ENCODE measurements around the gene POGZ.
A peak's percentile ranks its signal among the peaks of the same experiment; 100 is the strongest.
"Not testable (repeated sequence)": the region's sequence is repeated elsewhere in the genome, so short reads cannot be mapped to it uniquely, and the experiment has no call there.

POGZ gene

DNA sequence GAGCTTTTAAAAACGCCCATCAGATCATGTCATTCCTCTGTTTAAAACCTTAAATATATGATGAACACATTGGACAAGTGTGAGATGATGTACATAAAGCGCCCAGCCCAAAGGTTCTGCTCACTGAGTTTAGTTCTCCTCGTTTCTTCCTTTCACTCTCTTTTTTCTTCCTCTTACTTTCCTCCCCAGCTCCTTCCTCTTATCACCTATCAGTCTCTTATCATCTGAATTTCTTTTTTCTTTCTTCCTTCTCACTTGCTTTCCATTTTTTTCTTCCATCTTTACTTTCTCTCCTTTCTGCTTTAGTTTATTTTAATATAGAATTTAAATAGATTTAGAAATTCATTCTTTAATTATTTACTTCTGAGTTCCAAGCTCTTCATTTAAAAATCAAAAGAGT, 17.8 kb upstream of the POGZ start:
- DNase-seq, result no peak

DNA sequence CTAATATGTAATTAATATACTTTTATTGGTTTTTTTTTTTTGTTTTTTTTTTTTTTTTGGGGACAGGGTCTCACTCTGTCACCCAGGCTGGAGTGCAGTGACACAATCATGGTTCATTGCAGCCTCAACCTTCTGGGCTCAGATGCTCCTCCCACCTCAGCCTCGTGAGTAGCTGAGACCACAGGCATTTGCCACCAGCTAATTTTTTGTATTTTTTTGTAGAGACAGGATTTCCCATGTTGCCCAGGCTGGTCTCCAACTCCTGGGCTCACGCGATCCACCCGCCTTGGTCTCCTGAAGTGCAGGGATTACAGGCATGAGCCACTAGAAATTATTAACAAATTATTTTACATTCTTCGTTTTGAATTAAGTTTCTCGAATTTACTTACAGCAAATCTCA, 16.8 kb upstream of the POGZ start:
- DNase-seq, result no peak

DNA sequence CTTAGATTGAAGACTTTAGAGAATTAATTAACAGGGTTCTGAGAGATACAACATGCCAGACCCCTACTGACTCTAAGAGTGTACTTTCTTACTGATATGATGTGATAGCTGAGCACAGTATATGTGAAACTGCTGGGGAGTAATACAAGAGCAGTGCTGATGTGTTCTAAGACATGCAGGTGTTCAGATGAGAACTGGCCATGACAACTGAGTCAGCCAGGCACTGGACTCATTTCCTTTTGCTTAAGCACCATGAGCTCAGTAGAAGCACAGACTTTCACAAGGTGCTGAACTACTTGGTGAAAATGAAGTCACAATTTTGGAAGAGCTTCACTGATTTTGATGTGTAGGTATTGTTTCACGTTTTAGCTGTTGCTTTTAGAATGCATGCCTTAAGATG, 15.9 kb upstream of the POGZ start:
- DNase-seq, result no peak

DNA sequence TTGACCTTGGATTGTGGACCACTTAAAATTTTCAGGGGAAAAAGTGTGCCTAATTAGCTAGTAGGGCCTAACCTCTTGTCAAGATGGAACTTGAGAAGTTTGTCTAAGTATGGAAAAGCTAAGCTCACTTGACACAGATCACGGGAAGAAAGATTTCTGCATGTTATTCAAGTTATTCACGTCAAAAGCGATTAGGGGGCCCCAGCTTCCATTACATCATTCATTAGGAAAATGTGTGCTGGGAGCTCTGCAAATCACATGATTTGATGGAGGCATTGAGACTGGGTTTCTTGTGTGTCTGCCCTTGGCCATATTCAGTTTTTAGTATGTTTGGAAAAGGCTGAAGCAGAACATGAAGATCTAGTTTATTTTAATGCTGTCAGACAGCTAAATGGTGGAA, 15.5 kb upstream of the POGZ start:
- no peak for DNase-seq

DNA sequence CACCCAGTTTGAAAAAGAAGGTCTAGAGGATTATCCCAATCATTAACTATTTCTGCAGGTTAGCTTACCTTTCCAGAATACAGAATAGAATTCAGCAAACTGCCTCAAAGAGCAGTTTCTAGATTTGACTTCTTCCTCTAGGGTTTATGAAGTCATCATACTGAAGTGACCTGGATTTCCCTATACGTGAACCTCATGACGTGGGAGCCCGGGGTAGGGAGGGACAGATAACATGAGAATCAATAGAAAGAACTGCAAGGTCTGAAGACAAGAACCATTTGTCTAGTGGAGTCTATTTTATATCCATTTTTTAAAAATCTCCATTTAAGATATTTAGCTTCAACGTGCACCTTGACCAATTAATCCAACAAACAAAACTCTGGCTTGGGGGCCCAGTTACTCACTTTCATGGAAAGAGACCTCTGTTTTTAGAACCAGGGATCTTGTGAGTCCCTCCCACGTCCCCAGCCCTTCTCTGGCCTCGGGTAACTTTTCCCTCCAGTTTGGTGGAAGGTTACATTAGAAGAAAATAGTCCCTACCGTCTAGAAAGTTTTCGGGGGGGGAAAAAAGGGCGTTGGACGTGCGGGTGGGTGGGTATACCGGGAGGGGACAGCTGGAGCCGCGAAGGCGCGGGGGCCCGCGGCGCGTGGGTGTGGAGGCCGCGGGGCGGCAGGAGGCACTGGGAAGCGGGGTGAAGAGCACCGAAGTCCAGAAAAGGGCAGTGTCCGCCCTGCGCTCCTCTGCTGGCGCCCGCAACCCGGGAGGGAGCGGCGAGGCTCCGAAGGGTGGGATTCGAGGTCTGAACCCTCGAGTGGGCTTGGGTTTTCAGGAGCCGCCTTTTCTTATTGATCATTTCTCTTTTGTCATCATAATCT, 13.8 kb upstream of the POGZ start:
- DNase-seq, result no peak

DNA sequence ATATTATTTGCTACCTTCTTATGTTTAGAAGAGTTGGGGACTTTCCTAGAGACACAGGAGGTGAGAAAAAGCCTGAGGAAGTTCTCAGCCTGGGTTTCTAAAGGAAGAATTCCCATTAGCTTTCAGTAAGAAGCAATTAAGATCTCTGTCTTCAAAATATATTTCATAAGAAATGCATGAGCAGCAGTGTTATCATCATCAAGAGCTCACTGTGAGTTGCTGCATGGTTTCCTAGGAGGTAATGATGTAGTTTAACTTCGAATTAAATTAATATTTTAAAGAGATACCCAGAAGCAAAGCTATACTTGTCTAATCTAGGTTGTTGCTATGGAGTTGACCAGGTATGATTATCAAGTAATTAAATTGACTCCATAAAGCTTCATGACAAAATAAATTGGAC, 5.7 kb upstream of the POGZ start:
- DNase-seq, result no peak

DNA sequence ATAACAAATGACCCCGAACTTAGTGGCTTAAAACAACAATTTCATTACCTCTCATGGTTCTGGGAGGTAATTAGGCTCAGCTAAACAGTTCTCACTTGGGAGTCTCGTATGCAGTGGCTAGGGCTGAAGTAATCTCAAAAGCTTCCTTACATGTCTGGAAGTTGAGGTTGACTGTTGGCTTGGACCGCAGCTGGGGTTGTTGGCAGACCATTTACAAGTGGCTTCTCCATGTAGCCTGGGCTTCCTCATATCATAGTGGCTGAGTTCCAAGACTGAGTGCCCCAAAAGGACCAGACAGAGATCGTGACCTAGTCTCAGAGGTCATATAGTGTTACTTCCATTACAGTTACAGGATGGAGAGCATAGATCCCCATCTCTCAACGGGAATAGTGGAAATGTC, 2.4 kb upstream of the POGZ start:
- DNase-seq, result peak in 1 of 2 experiments; percentile 32

DNA sequence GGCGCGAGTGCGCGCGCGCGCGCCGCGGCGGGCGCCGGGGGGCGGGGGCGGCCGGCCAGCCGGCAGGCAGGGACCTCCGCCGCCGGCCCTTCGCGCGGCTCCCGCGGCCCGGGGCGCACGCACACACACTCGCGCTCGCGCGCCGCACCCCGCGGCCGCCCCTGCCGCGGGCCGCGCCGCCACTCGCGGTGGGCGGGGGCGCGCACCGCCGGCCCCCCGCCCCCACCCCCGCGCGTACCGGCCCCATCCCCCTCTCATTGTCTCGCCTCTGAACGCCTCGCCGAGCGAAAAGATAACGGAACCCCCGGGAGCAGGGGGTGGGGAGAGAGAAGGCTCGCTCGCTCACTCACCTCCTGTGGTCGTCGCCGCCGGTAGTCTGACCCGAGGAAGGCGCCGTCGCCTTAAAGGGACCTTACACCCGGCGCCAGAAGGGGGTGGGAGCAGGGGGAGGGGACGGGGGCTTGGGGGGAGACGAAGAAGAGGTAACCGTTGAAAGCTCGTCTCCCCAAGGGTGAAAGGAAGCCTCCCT, 428 bp downstream of the POGZ start:
- peak in 1 of 2 experiments; percentile 49 for DNase-seq

DNA sequence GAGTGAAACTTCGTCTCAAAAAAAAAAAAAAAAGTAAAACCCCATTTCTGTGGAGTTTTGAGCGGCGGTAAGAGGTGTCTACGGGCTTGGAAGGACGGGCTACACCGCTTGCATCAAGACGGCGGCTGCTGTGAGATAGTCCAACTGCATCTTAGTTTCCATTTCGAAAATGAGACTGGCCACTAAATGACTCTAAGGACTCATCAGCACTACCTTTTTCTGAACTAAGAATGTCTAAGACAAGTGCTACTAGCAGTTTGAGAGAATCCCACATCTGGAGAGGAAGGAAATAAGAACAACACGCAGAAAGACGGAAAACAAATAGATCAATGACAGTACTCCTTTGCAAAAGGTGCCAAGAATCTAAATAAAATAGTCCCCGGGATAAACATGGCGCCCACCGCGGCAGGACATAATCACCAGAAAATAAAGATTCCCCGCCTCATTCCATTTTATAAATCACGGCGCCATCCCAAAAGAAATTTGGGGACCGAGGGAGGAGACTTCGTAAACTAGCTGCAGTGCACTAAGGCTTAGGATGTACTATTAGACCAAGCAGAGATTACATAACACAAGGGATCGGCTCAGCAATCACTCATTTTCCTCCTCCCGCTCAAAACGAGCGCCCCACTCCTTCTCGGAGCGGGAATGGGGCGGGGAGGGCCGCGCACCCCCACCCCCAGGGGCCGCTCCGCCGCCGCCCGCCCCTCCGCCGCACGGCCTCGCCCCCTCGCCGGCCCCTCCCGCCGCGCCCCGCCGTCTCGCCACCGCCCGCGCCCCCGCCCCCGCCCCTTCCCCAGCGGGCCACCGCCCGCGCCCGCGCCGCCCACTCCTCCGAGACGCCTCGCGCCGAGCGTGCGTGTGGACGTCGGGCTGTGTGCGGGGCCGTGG, 1.1 kb downstream of the POGZ start:
- peak; percentile 45 to 75 for DNase-seq

DNA sequence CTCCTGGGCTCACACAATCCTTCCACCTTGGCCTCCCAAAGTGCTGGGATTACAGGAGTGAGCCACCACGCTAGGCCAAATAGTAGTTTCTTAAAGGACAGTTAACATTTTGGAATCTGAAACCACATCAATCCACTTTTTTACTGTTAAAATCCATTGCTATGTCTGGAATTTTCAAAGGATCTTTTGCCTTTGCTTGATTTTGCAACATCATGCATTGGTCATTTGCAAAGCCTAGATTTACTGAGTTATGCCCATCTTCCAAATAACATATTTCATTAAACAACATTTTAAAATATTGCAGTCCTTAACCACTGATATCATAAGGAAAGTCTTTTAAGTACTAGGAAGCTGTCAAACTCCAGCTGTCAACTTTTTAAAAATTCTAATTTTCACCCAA, 3.3 kb downstream of the POGZ start:
- no peak for DNase-seq

DNA sequence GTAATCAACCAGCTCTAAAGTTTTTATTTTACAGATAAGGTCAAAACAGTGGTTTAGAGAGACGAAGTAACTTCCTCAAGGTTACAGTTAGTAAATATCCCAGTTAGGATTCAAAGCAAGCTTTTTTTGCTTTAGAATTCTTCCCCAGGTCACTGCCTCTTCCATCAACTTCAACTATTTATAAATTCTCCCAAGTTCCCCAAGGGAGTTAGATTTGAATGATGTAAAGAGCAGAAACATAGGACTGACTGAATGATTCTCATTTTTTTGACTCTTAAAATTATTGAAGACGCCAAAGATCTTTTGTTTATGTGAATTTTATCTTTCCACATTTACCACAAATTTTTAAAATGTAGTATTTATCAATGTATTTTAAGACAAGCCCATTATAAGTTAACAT, 4.1 kb downstream of the POGZ start:
- no peak for DNase-seq

DNA sequence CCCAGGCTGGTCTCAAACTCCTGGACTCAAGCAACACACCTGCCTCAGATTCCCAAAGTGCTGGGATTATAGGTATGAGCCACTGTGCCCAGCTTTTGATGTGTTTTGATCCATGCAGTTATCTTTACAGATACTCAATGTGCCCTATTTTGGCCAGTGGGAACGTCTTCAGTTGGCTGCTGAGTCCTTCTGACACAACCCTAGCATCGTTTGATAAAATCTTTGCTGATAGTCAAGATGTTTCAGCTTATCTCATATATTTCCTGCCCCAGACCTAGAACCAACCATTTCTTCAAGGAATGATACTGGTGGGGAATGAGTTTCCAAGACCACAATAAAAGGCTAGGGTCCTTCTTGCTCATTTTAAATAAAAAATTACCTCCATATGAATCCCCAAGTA, 11.6 kb downstream of the POGZ start:
- DNase-seq, result no peak

DNA sequence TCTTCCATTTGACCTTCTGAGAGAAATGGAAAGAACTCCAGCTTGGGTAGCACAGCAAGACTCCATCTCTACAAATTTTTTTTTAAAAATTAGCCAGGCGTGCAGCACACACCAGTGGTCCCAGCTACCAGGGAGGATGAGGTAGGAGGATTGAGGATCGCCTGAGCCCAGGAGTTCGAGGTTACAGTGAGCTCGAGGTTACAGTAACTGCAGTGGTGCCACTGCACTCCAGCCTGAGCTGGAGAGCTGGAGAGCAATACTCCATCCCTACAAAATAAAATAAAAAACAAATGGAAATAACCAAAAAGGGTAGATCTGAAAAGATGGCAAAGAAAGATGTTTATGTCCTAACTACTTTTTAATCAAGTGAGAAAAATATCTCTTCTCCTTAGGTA, 14.5 kb downstream of the POGZ start:
- no peak for DNase-seq

DNA sequence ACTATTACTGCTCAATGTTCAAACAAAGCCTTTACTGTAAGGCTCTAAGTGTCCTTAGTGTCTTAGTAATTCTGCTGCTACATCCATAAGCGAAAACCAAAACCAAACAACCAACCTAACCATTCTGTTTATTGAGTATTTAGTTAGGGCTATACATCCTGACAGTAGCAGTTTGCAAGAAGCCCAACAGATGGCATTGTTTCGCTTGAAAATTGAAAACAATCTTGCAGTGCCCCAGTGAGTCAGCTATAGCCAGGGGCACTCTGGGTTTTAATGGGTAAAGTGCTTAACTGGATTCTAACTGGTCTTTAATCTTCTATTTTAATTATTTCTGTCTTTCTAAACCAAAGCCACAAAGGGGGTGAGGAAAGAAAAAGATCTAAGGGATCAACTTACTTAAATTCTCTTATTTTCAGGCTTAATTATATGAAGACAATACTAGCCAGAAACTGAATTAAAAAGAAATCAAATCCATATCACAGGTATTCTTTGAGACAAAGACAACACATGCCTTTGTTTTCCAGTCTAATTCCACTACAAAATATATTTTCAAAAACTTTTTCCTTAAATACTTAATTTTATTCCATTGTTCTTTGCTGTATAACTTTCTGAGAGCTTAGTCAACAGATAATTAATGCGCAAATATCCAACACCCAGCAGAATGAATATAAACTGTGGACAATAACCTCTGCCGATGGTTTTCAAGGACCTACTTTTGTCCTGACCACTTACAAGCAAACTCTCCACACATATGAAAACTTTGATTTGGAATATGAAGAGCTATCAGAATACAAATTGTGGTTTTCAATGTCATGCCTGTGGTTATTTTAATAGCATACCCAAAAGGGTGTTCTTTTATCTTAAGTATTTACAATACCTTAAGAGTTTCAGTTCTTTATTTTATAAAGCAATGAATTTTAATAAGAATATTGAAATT, 15.2 kb downstream of the POGZ start:
- peak; percentile 78 to 82 for DNase-seq

DNA sequence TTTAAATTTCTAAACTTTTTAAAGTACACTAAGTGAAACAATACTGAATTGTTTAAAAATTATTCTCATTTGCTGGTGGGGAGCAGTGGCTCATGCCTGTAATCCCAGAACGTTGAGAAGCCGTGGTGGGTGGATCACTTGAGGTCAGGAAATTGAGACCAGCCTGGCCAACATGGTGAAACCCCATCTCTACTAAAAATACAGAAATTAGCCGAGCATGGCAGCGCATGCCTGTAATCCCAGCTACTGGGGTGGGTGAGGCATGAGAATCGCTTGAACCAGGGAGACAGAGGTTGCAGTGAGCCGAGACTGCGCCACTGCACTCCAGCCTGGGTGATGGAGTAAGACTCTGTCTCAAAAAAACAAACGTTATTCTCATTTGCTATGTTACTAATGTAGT, 21.9 kb downstream of the POGZ start:
- not testable (repeated sequence) for DNase-seq

DNA sequence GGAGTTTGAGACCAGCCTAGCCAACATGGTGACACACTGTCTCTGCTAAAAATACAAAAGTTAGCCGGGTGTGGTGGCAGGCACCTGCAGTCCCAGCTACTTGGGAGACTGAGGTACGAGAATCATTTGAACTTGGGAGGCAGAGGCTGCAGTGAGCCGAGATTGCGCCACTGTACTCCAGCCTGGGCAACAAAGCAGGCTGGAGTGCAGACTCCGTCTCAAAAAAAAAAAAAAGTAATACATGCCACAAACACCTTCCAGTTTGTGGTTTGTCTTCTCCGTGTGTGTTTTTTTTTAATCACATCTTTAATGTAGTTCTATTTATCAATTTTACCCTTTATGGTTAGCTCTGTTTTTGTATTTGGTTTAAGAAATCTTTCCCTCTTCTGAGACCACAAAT, 22.3 kb downstream of the POGZ start:
- DNase-seq, result no peak

DNA sequence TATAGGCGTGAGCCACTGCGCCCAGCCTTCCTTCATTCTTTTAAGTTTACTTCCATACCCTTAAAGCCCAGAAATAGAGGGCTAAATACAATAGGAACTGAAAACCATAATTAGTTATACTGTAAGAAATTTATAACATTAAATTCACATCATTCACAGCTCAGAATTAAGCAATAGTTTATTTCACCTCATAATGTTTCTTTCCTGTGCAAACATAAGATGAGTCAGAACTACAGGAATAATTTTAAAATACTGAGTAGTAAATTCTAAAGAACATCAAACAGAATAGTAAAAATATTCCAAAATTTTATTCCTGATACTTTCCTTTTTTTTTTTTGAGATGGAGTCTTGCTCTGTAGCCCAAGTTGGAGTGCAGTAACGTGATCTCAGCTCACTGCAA, 24.1 kb downstream of the POGZ start:
- no peak for DNase-seq

DNA sequence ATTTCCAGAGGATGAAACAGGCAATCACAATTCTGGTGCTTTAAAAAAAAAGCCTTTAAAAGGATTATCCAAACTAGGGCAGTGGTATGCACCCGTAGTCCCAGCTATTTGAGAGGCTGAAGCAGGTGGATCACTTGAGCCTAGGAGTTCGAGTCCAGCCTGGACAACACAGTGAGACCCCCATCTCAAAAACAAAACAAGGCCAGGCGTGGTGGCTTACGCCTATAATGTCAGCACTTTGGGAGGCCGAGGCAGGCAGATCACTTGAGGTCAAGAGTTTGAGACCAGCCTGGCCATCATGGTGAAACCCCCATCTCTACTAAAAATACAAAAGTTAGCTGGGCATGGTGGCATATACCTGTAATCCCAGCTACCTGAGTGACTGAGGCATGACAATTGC, 25.5 kb downstream of the POGZ start:
- not testable (repeated sequence) for DNase-seq

DNA sequence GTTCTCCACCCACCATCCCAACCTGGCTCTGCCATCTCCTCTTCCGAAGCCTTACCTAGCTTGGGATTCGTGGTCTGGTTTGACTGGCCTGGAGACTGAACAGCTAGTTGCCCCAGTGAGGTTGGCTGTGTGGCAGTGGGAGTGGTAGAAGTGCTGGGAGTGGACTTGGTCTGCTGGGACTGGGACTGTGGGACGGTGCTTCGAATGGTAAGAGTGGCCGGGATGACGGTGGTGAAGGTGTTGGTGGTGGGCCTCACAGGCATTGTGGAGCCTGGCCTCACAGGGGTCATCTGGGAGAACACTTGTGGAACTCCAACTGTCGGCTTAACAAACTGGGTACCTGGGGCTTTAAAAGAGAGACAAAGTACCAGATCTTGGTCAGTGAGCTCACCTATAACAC, 31.2 kb downstream of the POGZ start:
- DNase-seq, result no peak

DNA sequence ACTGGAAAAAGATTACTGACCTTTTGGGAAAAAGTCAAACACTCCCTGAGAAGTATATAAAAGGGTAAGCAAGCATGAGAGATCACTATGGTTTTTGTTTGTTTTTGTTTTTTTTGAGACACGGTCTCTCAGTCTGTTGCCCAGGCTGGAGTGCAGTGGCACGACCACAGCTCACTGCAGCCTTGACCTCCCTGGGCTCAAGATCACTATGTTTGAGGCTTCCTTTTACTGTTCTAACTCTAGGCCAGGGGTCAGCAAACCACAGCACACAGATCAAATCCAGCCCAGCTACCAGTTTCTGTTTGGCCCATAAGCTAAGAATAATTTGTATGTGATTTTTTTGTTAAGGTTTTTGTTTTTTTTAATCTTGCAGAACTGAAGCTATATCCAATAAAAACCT, 34.2 kb downstream of the POGZ start:
- DNase-seq, result no peak

DNA sequence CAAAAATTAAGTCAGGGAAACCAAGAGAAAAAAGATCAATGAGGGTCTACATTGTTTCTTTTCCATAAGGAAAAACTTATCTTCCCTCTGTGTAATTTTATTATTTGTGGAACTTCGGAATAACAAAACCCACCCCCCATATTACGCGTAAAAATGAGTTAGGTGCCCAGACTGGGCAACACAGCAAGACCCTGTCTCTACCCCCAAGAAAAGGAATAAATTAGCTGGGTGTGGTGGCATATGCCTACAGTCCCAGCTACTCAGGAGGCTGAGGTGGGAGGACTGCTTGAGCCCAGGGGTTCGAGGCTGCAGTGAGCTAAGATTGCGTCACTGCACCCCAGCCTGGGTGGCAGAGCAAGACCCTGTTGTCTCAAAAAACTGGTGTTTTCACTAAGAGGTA, 39.5 kb downstream of the POGZ start:
- DNase-seq, result no peak

DNA sequence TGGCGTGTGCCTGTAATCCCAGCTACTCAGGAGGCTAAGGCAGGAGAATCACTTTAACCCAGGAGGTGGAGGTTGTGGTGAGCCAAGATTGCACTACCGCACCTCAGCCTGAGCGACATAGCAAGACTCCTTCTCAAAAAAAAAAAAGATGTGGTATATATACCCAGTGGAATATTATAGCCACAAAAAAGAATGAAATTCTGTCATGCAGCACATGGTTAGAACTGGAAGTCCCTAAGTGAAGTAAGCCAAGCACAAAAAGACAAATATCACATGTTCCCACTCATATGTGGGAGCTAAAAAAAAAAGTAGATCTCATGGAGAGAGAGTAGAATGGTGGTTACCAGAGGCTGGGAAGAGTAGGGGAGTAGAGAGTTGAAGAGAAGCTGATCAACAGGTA, 41.2 kb downstream of the POGZ start:
- DNase-seq, result no peak

DNA sequence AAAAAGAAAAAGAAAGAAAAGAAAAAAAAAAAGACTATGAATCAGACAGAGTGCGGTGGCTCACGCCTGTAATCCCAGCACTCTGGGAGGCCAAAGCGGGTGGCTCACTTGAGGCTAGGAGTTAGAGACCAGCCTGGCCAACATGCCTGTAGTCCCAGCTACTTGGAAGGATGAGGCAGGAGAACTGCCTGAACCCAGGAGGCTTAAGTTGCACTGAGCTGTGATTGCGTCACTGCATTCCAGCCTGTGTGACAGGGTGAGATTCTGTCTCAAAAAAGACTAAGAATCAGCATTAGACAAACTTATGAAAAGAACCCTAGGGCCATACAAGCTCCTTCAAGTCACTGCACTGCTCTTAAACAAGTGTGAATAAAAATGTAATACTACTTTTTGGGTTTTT, 43.1 kb downstream of the POGZ start:
- DNase-seq, result no peak
